Erythroblast (primary cell): ENCODE measurements around the gene LIPE.

Source experiments
- GATA1 ChIP-seq: IDR thresholded peaks from 2 replicates; pipeline ENCODE4 v1.6.1; 2011; ENCODE audit warnings: low read depth, mild to moderate bottlenecking, control low read depth, low read length, moderate library complexity
- POLR2A ChIP-seq: IDR thresholded peaks from 2 replicates; pipeline ENCODE4 v1.6.1; 2011; ENCODE audit warnings: mild to moderate bottlenecking, low read length

DNA sequence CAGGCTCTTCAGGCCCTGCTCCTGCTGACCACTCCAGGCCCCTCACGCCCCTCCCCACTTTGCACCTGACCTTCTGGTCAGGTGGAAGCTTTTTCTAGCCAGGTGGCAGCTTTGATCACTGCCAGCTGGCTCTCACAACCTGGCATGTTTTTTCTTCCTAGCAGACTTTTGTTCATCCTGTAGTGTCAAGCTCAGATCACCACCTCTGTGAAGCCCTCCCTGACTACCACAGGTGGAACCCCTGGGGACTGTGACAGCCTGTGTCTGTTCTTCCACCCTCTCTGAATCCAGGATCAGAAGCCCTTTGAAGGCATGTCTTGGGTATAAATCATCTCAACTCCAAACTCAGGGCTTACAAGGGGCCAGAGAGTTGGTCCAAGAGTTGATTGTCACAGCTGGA, 26.8 kb downstream of the LIPE start:
- TF ChIP-seq POLR2A (no peak), GATA1 (no peak)
